DMS 273 (cell line): ENCODE results near the gene PLA2G2A.
"Not testable (repeated sequence)": the region's sequence is repeated elsewhere in the genome, so short reads cannot be mapped to it uniquely, and the experiment has no call there.

ENCODE experiments used
- DNase-seq: peaks from one replicate; lab custom pipeline; 2025; ENCODE audit not compliant: unreplicated experiment; lab: John Stamatoyannopoulos, UW

Gene PLA2G2A

GRCh38 chr1:19934336-19934735, 45.1 kb downstream of the PLA2G2A start:
- DNase-seq = no peak

DNA sequence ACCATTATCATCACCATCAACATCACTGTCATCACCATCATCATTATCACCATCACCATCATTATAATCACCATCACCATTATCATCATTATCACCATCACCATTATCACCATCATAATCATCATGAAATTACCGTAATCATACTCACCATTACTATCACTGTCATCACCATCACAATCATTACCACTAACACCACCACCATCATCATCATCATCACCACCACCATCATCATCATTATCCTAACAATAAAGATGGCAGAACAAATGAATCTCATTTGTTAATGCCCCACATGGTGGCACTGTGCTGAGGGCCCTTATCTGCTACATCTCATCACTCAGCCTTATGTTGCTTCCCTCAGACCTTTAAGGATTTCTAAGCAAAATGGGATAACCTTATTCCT, 46.6 kb downstream of the PLA2G2A start:
- DNase-seq = no peak

DNA sequence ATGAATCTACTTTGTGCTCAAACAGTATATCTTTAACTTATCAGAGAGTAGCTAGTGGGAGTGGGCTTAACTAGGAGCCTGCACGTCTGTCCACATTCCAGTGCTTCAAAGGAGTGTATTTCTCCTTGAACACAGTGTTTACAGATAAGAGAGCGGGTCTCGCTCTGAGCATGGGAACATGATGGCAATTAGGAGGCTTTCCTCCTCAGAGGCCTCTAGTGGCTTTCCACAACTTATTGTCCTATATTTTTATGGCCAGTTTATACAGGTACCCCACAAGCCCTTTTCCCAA, 52.3 kb downstream of the PLA2G2A start:
- not testable (repeated sequence) for DNase-seq

GRCh38 chr1:19926296-19927129, 52.9 kb downstream of the PLA2G2A start:
- no peak for DNase-seq
